ENCODE results near the gene KIF20B.
"Not testable (repeated sequence)": the region's sequence is repeated elsewhere in the genome, so short reads cannot be mapped to it uniquely, and the experiment has no call there.

KIF20B gene

GRCh38 chr10:89738551-89739209, 37.3 kb downstream of the KIF20B start:
- Histone ChIP-seq H3K9me3 (ENCODE audit: control insufficient read depth, insufficient read depth, low read length) (no peaks in the 10 kb centered on the region), H3K9ac (ENCODE audit: low read depth, low read length) (no peak overlapping the region), H3K27me3 (ENCODE audit: control insufficient read depth, insufficient read depth, low read length) (no peaks in the 10 kb centered on the region), H3K4me3 (ENCODE audit: low read depth, low read length) (no peak overlapping the region), H3K36me3 (ENCODE audit: control insufficient read depth, insufficient read depth, low read length) (peaks cover 4% of the 10 kb centered on the region), H3K4me1 (ENCODE audit: control insufficient read depth, insufficient read depth, low read length) (no peaks in the 10 kb centered on the region)

DNA sequence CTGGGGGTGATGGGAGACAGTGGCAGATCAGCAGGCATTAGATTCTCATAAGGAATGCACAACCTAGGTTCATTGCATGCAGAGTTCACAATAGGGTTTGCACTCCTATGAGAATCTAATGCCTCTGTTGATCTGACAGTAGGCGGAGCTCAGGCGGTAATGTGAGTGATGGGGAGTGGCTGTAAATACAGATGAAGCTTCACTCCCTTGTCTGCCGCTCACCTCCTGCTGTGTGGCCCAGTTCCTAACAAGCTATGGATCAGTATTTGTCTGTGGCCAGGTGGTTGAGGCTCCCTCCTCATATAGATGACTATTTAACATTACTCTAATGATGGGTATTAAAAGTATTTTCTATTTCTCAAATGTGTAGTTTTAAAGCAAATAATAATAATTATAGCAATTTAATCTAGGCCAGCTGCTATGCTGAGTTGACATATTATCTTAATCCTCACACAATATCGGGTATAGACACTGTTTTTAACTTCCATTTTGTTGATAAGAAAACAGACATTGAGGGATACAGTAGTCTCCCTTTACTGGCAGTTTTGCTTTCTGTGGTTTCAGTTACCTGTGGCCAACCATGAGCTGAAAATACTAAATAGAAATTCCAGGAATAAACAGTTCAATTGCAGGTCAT, 39.9 kb downstream of the KIF20B start:
- H3K4me1 ChIP-seq (ENCODE audit: control insufficient read depth, insufficient read depth, low read length), result no peaks in the 10 kb centered on the region
- no peak overlapping the region for H3K9ac ChIP-seq (ENCODE audit: low read depth, low read length)
- H3K9me3 ChIP-seq (ENCODE audit: control insufficient read depth, insufficient read depth, low read length), result no peaks in the 10 kb centered on the region
- no peaks in the 10 kb centered on the region for H3K27me3 ChIP-seq (ENCODE audit: control insufficient read depth, insufficient read depth, low read length)
- H3K4me3 ChIP-seq (ENCODE audit: low read depth, low read length), result no peak overlapping the region
- peaks cover 9% of the 10 kb centered on the region for H3K36me3 ChIP-seq (ENCODE audit: control insufficient read depth, insufficient read depth, low read length)

DNA sequence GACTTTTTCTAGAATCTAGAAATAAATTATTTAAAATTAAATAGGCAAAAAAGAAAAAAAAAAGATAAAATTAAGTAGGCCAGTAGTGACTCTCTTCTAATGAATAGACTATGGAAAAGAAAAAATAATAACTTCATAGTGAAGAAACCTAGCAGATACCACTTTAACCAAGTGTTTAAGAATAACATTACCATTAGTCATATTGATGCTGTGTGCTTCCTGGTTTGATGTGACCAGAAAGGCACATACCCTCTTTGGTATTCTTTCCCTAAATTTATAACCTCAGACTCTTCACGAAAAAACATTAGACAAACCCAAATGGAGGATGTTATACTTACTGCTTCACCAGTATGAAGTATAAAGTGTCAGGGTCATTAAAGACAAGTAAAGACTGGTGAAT, 42.6 kb downstream of the KIF20B start:
- H3K36me3 ChIP-seq (ENCODE audit: control insufficient read depth, insufficient read depth, low read length), result peaks cover 8% of the 10 kb centered on the region
- H3K4me3 ChIP-seq (ENCODE audit: low read depth, low read length), result no peak overlapping the region

GRCh38 chr10:89745903-89746302, 44.5 kb downstream of the KIF20B start:
- no peaks in the 10 kb centered on the region for H3K27me3 ChIP-seq (ENCODE audit: control insufficient read depth, insufficient read depth, low read length)
- H3K4me3 ChIP-seq (ENCODE audit: low read depth, low read length), result no peak overlapping the region
- H3K36me3 ChIP-seq (ENCODE audit: control insufficient read depth, insufficient read depth, low read length), result peaks cover 8% of the 10 kb centered on the region
- no peak overlapping the region for H3K9ac ChIP-seq (ENCODE audit: low read depth, low read length)
- no peaks in the 10 kb centered on the region for H3K4me1 ChIP-seq (ENCODE audit: control insufficient read depth, insufficient read depth, low read length)
- H3K9me3 ChIP-seq (ENCODE audit: control insufficient read depth, insufficient read depth, low read length), result no peaks in the 10 kb centered on the region

More for the DNA sequence above, 42.6 kb downstream of the KIF20B start:
- no peak overlapping the region for H3K9ac ChIP-seq (ENCODE audit: low read depth, low read length)
- no peaks in the 10 kb centered on the region for H3K9me3 ChIP-seq (ENCODE audit: control insufficient read depth, insufficient read depth, low read length)
- H3K27me3 ChIP-seq (ENCODE audit: control insufficient read depth, insufficient read depth, low read length), result no peaks in the 10 kb centered on the region
- no peaks in the 10 kb centered on the region for H3K4me1 ChIP-seq (ENCODE audit: control insufficient read depth, insufficient read depth, low read length)

GRCh38 chr10:89750441-89750840, 49.1 kb downstream of the KIF20B start:
- no peaks in the 10 kb centered on the region for H3K4me1 ChIP-seq (ENCODE audit: control insufficient read depth, insufficient read depth, low read length)
- no peaks in the 10 kb centered on the region for H3K9me3 ChIP-seq (ENCODE audit: control insufficient read depth, insufficient read depth, low read length)
- H3K9ac ChIP-seq (ENCODE audit: low read depth, low read length), result no peak overlapping the region
- H3K27me3 ChIP-seq (ENCODE audit: control insufficient read depth, insufficient read depth, low read length), result no peaks in the 10 kb centered on the region
- no peak overlapping the region for H3K4me3 ChIP-seq (ENCODE audit: low read depth, low read length)
- H3K36me3 ChIP-seq (ENCODE audit: control insufficient read depth, insufficient read depth, low read length), result peaks cover 8% of the 10 kb centered on the region

- Histone ChIP-seq H3K4me3 (ENCODE audit: low read depth, low read length) (no peak overlapping the region), H3K36me3 (ENCODE audit: control insufficient read depth, insufficient read depth, low read length) (no peaks in the 10 kb centered on the region), H3K9ac (ENCODE audit: low read depth, low read length) (no peak overlapping the region), H3K27me3 (ENCODE audit: control insufficient read depth, insufficient read depth, low read length) (no peaks in the 10 kb centered on the region), H3K4me1 (ENCODE audit: control insufficient read depth, insufficient read depth, low read length) (no peaks in the 10 kb centered on the region), H3K9me3 (ENCODE audit: control insufficient read depth, insufficient read depth, low read length) (no peaks in the 10 kb centered on the region)
Observed at GRCh38 chr10:89755374-89755773, 54.0 kb downstream of the KIF20B start.

DNA sequence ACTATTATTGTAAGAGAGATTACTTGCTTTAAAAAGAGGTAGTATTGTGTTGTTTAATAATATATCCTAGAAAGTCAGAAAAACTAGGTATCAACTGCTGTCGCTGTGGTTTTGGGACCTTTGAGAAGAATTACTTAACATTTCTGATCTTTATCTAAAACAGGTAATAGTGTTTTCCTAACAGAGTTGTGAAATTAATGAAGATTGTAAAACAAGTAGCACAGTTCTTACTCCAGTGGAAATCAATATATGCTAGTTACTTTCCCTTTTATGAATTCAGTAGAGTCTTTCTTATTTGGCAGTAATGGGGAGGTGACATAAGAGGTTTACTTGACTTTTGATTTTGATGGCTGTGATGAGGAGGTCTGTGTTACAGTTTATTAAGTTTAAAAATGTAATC, 58.1 kb downstream of the KIF20B start:
- H3K9ac ChIP-seq (ENCODE audit: low read depth, low read length), result no peak overlapping the region
- no peaks in the 10 kb centered on the region for H3K27me3 ChIP-seq (ENCODE audit: control insufficient read depth, insufficient read depth, low read length)
- H3K9me3 ChIP-seq (ENCODE audit: control insufficient read depth, insufficient read depth, low read length), result no peaks in the 10 kb centered on the region
- H3K36me3 ChIP-seq (ENCODE audit: control insufficient read depth, insufficient read depth, low read length), result peaks cover 8% of the 10 kb centered on the region
- no peaks in the 10 kb centered on the region for H3K4me1 ChIP-seq (ENCODE audit: control insufficient read depth, insufficient read depth, low read length)
- H3K4me3 ChIP-seq (ENCODE audit: low read depth, low read length), result no peak overlapping the region

- H3K9ac ChIP-seq (ENCODE audit: low read depth, low read length); H3K27me3 ChIP-seq (ENCODE audit: control insufficient read depth, insufficient read depth, low read length); H3K36me3 ChIP-seq (ENCODE audit: control insufficient read depth, insufficient read depth, low read length); H3K9me3 ChIP-seq (ENCODE audit: control insufficient read depth, insufficient read depth, low read length); H3K4me1 ChIP-seq (ENCODE audit: control insufficient read depth, insufficient read depth, low read length); H3K4me3 ChIP-seq (ENCODE audit: low read depth, low read length): not testable (repeated sequence)
Observed at GRCh38 chr10:89763671-89764070, 62.3 kb downstream of the KIF20B start.

- no peak overlapping the region for H3K4me3 ChIP-seq (ENCODE audit: low read depth, low read length)
- H3K9me3 ChIP-seq (ENCODE audit: control insufficient read depth, insufficient read depth, low read length), result no peaks in the 10 kb centered on the region
- H3K9ac ChIP-seq (ENCODE audit: low read depth, low read length), result no peak overlapping the region
- no peaks in the 10 kb centered on the region for H3K27me3 ChIP-seq (ENCODE audit: control insufficient read depth, insufficient read depth, low read length)
- H3K4me1 ChIP-seq (ENCODE audit: control insufficient read depth, insufficient read depth, low read length), result no peaks in the 10 kb centered on the region
- H3K36me3 ChIP-seq (ENCODE audit: control insufficient read depth, insufficient read depth, low read length), result peaks cover 6% of the 10 kb centered on the region
Observed at GRCh38 chr10:89771684-89772083, 70.3 kb downstream of the KIF20B start.

DNA sequence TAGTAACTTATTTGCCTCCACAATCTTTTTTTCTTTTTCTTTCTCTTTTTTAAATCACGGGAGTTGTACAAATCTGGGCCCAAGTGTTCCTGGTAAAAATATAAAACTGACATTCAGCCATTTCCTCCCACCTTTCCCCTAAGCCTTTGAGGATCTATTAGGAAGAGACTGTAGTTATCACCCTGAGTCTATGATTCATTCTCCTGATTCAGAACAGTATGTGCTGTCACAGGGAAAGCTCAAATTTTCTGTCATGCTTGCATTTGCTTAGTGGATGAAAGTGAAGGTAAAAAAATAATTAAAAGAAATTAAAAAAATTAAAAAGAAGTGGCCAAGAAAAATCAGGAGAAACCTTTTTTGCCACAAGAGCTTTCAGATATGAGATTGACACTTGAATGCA, 71.7 kb downstream of the KIF20B start:
- Histone ChIP-seq H3K4me3 (ENCODE audit: low read depth, low read length) (no peak overlapping the region), H3K27me3 (ENCODE audit: control insufficient read depth, insufficient read depth, low read length) (no peaks in the 10 kb centered on the region), H3K9ac (ENCODE audit: low read depth, low read length) (no peak overlapping the region), H3K36me3 (ENCODE audit: control insufficient read depth, insufficient read depth, low read length) (peaks cover 6% of the 10 kb centered on the region), H3K4me1 (ENCODE audit: control insufficient read depth, insufficient read depth, low read length) (no peaks in the 10 kb centered on the region), H3K9me3 (ENCODE audit: control insufficient read depth, insufficient read depth, low read length) (no peaks in the 10 kb centered on the region)

DNA sequence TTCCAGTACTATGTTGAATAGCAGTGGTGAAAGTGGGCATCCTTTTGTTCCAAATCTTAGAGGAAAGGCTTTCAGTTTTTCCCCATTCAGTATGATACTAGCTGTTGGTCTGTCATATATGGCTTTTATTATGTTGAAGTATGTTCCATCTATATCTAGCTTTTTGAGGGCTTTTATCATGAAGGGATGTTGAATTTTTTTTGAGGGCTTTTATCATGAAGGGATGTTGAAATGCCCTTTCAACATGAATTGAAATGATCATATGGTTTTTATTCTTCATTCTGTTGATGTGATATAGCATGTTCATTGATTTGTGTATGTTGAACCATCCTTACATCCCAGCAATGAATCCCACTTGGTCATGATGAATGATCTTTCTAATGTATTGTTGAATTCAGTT, 75.3 kb downstream of the KIF20B start:
- H3K9me3 ChIP-seq (ENCODE audit: control insufficient read depth, insufficient read depth, low read length), result no peaks in the 10 kb centered on the region
- no peaks in the 10 kb centered on the region for H3K4me1 ChIP-seq (ENCODE audit: control insufficient read depth, insufficient read depth, low read length)
- H3K27me3 ChIP-seq (ENCODE audit: control insufficient read depth, insufficient read depth, low read length), result no peaks in the 10 kb centered on the region
- no peak overlapping the region for H3K4me3 ChIP-seq (ENCODE audit: low read depth, low read length)
- no peak overlapping the region for H3K9ac ChIP-seq (ENCODE audit: low read depth, low read length)
- peaks cover 6% of the 10 kb centered on the region for H3K36me3 ChIP-seq (ENCODE audit: control insufficient read depth, insufficient read depth, low read length)

DNA sequence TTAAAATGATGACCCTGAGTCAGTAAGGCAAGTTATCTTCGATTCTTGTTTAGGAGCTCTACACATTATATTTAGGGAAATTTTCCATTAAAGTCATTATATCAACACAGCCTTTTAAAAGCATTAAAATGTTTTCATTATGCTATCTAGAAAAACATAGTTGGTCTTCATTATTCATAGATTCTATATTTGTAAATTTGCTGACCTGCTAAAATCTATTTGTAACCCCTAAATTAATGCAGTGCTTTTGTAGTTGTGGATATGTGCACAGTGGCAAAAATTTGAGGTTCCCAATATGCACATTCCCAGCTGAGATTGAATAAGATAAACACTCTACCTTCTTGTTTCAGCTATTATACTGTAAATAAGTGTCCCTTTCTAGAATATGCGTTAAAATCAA, 81.1 kb downstream of the KIF20B start:
- Histone ChIP-seq H3K36me3 (ENCODE audit: control insufficient read depth, insufficient read depth, low read length) (peaks cover 6% of the 10 kb centered on the region), H3K9me3 (ENCODE audit: control insufficient read depth, insufficient read depth, low read length) (no peaks in the 10 kb centered on the region), H3K4me1 (ENCODE audit: control insufficient read depth, insufficient read depth, low read length) (no peaks in the 10 kb centered on the region), H3K4me3 (ENCODE audit: low read depth, low read length) (no peak overlapping the region), H3K9ac (ENCODE audit: low read depth, low read length) (no peak overlapping the region), H3K27me3 (ENCODE audit: control insufficient read depth, insufficient read depth, low read length) (no peaks in the 10 kb centered on the region)
